ENCODE data around the gene ZMIZ1.

ZMIZ1 gene

DNA sequence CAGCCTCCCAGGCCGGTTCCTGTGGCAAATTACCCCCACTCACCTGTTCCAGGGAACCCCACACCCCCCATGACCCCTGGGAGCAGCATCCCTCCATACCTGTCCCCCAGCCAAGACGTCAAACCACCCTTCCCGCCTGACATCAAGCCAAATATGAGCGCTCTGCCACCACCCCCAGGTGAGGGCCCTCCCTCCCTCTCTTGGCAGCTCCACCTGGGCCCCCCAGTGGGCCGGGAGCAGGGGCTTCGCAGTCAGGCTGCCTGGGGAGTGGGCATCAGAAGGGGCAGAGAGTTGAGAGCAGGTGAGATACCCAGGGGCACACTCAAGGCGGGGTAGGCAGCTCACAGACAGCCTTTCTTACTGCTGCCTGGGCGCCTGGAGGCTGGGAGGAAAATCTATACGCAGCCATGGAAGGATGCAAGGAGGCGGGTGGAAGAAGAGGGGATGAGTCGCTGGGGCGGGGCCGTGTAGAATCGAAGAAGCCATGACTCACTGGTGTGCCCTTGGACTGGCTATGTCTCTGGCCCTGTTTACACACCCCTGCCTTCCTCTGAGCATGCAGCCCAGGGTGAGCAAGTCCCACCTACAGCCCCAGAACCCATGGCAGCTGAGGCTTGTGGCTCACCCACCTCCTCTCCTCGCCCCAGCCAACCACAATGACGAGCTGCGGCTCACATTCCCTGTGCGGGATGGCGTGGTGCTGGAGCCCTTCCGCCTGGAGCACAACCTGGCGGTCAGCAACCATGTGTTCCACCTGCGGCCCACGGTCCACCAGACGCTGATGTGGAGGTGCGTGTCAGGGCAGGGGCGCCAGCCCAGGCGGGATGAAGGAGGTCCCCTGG is 229.9 kb downstream of the ZMIZ1 start:
- DNase-seq, result peak; percentile 5

- no peak for DNase-seq
Observed at GRCh38 chr10:79299397-79300241, 230.9 kb downstream of the ZMIZ1 start.

- no peak for DNase-seq
Observed at GRCh38 chr10:79300711-79301110, 231.9 kb downstream of the ZMIZ1 start.

GRCh38 chr10:79301754-79302530 is 233.2 kb downstream of the ZMIZ1 start:
- no peak for DNase-seq

- no peak for DNase-seq
Observed at GRCh38 chr10:79303631-79304478, 235.1 kb downstream of the ZMIZ1 start.

DNA sequence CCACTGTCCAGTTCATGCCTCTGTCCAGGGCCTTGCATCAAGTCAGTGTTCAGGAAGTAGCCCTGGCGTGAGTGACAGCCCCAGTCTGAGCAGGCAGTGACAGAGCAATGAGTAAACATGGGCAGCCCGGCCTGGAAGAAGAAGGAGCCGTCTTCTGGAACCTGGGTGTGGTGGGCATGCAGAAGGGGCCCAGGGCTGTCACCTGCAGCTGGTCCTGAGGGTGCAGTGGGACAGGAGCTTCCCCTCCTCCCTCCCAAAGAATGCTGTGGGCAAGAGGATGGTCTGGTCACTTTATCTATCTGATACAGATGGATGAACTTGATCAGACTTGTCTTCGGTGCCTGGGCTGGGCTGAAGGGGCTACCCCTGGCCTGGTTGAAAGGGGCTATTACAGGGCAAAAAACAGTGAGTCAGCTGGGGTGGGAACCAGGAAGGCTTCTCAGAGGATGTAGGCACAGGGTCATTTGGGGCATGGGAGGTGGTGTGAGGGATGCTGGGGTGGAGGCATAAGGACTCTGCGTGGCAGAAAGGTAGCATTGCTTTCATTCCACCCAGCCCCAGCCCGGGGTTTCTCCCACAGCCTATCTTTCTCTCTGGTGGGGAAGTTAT is 235.8 kb downstream of the ZMIZ1 start:
- no peak for DNase-seq

- DNase-seq, result no peak
Observed at GRCh38 chr10:79305515-79305914, 236.7 kb downstream of the ZMIZ1 start.

GRCh38 chr10:79305988-79306387 is 237.2 kb downstream of the ZMIZ1 start:
- no peak for DNase-seq

GRCh38 chr10:79306644-79307220 is 238.0 kb downstream of the ZMIZ1 start:
- no peak for DNase-seq

DNA sequence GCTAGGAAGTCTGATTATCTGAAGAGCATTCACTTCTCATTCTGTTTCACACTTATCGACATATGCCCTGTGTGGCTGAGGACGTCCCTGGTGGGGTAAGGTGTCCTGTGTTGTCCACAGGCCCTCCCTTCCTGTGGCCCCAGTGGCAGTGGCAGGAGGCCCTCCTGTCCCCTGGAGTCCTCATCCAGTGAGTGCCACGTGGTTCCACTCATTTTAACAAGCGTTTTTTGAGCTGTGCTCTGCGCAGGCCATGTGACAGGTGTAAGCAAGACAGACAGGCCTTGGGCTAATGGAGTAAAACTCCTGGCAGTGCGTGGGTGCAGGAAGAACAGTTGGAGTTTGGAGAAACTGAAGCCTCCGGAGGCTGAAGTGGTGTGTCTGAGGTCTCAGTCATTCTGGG is 239.2 kb downstream of the ZMIZ1 start:
- no peak for DNase-seq

DNA sequence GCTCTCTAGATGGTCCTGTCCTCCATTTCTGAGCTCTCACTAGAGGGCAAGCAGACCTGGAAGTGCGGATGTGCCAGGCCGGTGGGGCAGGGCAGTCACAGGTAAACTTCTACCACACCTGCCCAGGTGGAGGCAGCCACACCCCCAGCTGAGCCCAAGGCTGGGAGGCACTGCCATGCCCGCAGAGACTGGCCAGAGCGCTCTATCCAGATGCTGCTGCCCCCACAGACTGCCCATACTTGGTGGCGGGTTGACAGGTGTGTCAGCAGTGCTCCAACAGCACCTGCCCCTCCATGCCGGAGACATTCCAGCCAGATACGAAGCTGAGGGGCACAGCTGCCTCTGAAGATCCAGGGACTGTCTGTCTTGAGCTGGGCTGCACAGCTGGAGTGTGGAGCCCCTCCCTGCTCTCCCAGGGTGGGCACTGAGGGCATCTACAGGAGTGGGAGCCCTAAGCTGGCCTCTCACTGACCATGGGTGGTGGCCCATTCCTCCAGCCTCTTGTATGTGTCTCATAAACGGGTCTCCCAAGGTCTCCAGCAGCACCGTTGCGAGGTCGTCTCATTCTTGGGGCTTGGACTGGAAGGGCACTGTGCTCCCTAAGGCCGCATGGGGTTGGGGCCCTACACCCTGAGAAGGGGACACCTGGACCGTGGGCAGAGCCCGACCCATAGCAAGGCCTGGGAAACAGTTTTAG is 240.4 kb downstream of the ZMIZ1 start:
- DNase-seq, result no peak

- DNase-seq, result no peak
Observed at GRCh38 chr10:79310200-79310865, 241.6 kb downstream of the ZMIZ1 start.

GRCh38 chr10:79310911-79311573 is 242.3 kb downstream of the ZMIZ1 start:
- no peak for DNase-seq

GRCh38 chr10:79311581-79312407 is 243.0 kb downstream of the ZMIZ1 start:
- DNase-seq, result no peak

- DNase-seq, result no peak
Observed at GRCh38 chr10:79312601-79313187, 243.9 kb downstream of the ZMIZ1 start.

DNA sequence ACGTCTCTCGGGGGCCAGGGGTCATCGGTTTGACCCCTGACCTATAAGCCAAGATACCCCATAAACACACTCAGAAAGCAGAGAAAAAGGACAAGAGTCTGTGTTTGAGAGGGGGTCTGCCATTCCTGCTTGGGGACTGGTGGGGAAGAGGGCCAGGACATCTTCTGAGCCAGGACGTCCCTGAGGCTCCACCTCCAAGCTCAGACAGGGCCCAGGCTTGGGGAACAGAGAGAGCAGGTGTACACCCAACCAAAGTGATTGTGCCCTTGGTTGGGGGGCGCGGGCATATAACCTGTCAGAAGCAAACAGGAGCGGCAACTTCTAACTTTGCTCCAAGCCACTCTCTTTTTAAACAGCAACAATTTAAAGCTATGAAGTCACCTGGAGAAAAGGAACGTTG is 244.6 kb downstream of the ZMIZ1 start:
- DNase-seq, result no peak

DNA sequence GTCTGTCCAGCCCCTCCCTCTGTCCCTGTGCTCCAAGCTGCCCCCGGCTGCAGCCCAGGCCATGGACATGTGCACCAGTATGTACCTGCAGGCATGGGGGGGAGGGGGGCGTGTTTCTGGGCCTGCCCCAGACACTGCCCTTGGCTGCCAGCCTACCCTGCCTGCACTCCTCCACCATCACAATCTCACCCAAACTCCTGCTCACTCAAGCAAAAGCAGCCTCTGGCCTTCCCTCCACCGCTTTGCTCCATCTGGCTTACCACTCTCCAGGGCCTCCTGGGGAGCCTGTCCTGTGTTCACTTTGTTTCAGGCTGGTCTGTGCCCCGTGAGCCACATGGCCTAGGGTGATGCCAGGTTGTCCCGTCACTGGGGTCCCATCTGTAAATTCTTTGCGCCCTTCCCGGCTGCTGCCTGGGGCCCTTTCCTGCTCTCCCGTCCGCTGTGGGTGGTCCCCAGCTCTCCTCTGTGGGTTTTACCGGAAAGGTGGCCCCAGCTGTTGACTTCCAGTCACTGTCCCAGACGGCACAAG is 245.2 kb downstream of the ZMIZ1 start:
- DNase-seq, result no peak
